HCT116 (cell line): ENCODE data around the gene FAR2. TPM values are rescaled to one million over a fixed set of nuclear protein-coding genes. Genes with fewer than 3 reads are reported as not detected.

ENCODE experiments used
- ATAC-seq: fragments of 200-7000 bp; cut with Tn5 transposase; 2 replicates; pipeline ENCODE4 v1.9.1; 2020; ENCODE audit warnings: mild to moderate bottlenecking, moderate library complexity
- BruUV-seq: library from RNA; stranded (reverse); fragments of 400-500 nt; replicated peaks from 2 replicates; lab custom pipeline; 2021; lab: Mats Ljungman, UMichigan
- CTCF ChIA-PET: fragments of 300-600 bp; sonication (Branson Sonifier 250); formaldehyde crosslinking; loops from one replicate; lab custom pipeline; 2021; ENCODE audit warnings: antibody characterized with exemption; lab: Charles Lee
- POLR2A ChIA-PET: fragments of 300-600, 350-600 bp; sonication (Branson Sonifier 250); formaldehyde crosslinking; loops from one replicate; lab custom pipeline; 2021; ENCODE audit warnings: antibody characterized with exemption; lab: Charles Lee
- RAD21 ChIA-PET, 2 experiments: fragments of 300-600 bp; sonication (Branson Sonifier 250); formaldehyde crosslinking; loops; one replicate each; lab custom pipeline; 2023; ENCODE audit warnings: low total read pairs in 2 of 2; ENCODE audit not compliant: uncharacterized antibody in 2 of 2, unreplicated experiment in 2 of 2, low non-redundant PET in 1 of 2; lab: Charles Lee
- DNase-seq: peaks from one replicate; pipeline ENCODE4 v3.0.0-alpha.2; 2010; ENCODE audit warnings: low read depth, low spot score
- H2AFZ ChIP-seq: fragments of 200-600 bp; shearing (Covaris generic), sonication (generic); 2 replicates; pipeline ENCODE4 v1.6.1; 2017; ENCODE audit warnings: low read depth, mixed run types, mixed read lengths, antibody characterized with exemption, low read length; ENCODE audit not compliant: poor library complexity, severe bottlenecking
- H3K27ac ChIP-seq: 2 replicates; pipeline ENCODE4 v1.5.1; 2012; ENCODE audit warnings: low read depth, low read length
- H3K27me3 ChIP-seq: fragments of 200-600 bp; sonication (generic); 2 replicates; pipeline ENCODE4 v1.6.1; 2016; ENCODE audit warnings: mixed run types, low read length, mixed read lengths; ENCODE audit not compliant: insufficient read depth
- H3K36me3 ChIP-seq, 2 experiments: fragments of 200-500 bp in 1 of 2; fragments of 200-600 bp in 1 of 2; sonication (Bioruptor generic) in 1 of 2; sonication (generic) in 1 of 2; 2 replicates each; pipeline versions ENCODE4 v1.5.1 to v1.6.1; 2014 to 2016; ENCODE audit warnings: low read length in 2 of 2, inconsistent platforms in 1 of 2, mixed read lengths in 1 of 2, mixed run types in 1 of 2; ENCODE audit not compliant: insufficient read depth in 2 of 2, control insufficient read depth in 1 of 2
- H3K4me1 ChIP-seq, 2 experiments: fragments of 200-600 bp in 1 of 2; sonication (generic) in 1 of 2; 2 replicates each; pipeline versions ENCODE4 v1.5.1 to v1.6.1; 2012 to 2017; ENCODE audit warnings: low read length in 2 of 2, inconsistent platforms in 1 of 2, mild to moderate bottlenecking in 1 of 2, mixed read lengths in 1 of 2, mixed run types in 1 of 2, moderate library complexity in 1 of 2; ENCODE audit not compliant: insufficient read depth in 2 of 2, control insufficient read depth in 1 of 2
- H3K4me2 ChIP-seq: fragments of 200-600 bp; sonication (generic); 2 replicates; pipeline ENCODE4 v1.6.1; 2017; ENCODE audit warnings: mixed run types, low read length, mixed read lengths
- H3K4me3 ChIP-seq, 2 experiments: fragments of 200-600 bp in 1 of 2; sonication (generic) in 1 of 2; replicated peaks in 1 of 2; 2 replicates each; pipeline ENCODE4 v1.5.1; 2011 to 2016; ENCODE audit warnings: low read length in 2 of 2, control low read depth in 1 of 2, low read depth in 1 of 2, mild to moderate bottlenecking in 1 of 2, mixed read lengths in 1 of 2, mixed run types in 1 of 2
- H3K79me2 ChIP-seq: fragments of 200-600 bp; sonication (generic); 2 replicates; pipeline ENCODE4 v1.6.1; 2017; ENCODE audit warnings: mild to moderate bottlenecking, mixed run types, low read length, moderate library complexity, mixed read lengths; ENCODE audit not compliant: insufficient read depth
- H3K9ac ChIP-seq: fragments of 200-600 bp; sonication (generic); 2 replicates; pipeline ENCODE4 v1.6.1; 2016; ENCODE audit warnings: low read length, mixed read lengths
- H3K9me2 ChIP-seq: fragments of 200-600 bp; sonication (generic), shearing (Covaris generic); 2 replicates; pipeline ENCODE4 v1.6.1; 2017; ENCODE audit warnings: mixed run types, mild to moderate bottlenecking, moderate library complexity; ENCODE audit not compliant: insufficient read depth
- H3K9me3 ChIP-seq, 2 experiments: fragments of 200-500 bp in 1 of 2; fragments of 200-600 bp in 1 of 2; sonication (Bioruptor generic) in 1 of 2; sonication (generic) in 1 of 2; 2 replicates each; pipeline ENCODE4 v1.6.1; 2014 to 2017; ENCODE audit warnings: low read length in 2 of 2, mixed read lengths in 2 of 2, inconsistent platforms in 1 of 2, low read depth in 1 of 2, mild to moderate bottlenecking in 1 of 2, mixed run types in 1 of 2, moderate library complexity in 1 of 2; ENCODE audit not compliant: control insufficient read depth in 1 of 2, insufficient read depth in 1 of 2
- H4K20me1 ChIP-seq: fragments of 200-600 bp; sonication (generic), shearing (Covaris generic); 2 replicates; pipeline ENCODE4 v1.6.1; 2017; ENCODE audit warnings: mixed run types, mild to moderate bottlenecking, moderate library complexity; ENCODE audit not compliant: insufficient read depth
- CBX3 ChIP-seq: IDR thresholded peaks from 2 replicates; pipeline ENCODE4 v1.6.1; 2012; ENCODE audit warnings: low read depth
- CTCF ChIP-seq, 3 experiments: fragments of 200-600 bp in 1 of 3; sonication (generic) in 1 of 3; IDR thresholded peaks in 2 of 3; conservative IDR thresholded peaks in 1 of 3; 2 replicates each; pipeline ENCODE4 v1.5.1; 2012 to 2017; ENCODE audit warnings: low read depth in 2 of 3, low read length in 2 of 3, antibody characterized with exemption in 1 of 3, borderline replicate concordance in 1 of 3, control low read depth in 1 of 3, mild to moderate bottlenecking in 1 of 3, mixed read lengths in 1 of 3, mixed run types in 1 of 3, moderate library complexity in 1 of 3; ENCODE audit not compliant: insufficient read depth in 1 of 3
- EGR1 ChIP-seq: IDR thresholded peaks from 2 replicates; pipeline ENCODE4 v1.6.1; 2012; ENCODE audit warnings: low read depth
- ELF1 ChIP-seq: IDR thresholded peaks from 2 replicates; pipeline ENCODE4 v1.6.1; 2012; ENCODE audit warnings: low read depth, borderline replicate concordance
- EZH2 ChIP-seq: fragments of 200-600 bp; sonication (generic); IDR thresholded peaks from 2 replicates; pipeline ENCODE4 v1.6.1; 2017; ENCODE audit warnings: antibody characterized with exemption, mixed run types
- FOSL1 ChIP-seq: IDR thresholded peaks from 2 replicates; pipeline ENCODE4 v1.6.1; 2012; ENCODE audit warnings: low read depth
- JUND ChIP-seq: IDR thresholded peaks from 2 replicates; pipeline ENCODE4 v1.6.1; 2012
- MAX ChIP-seq: IDR thresholded peaks from 2 replicates; pipeline ENCODE4 v1.6.1; 2012
- POLR2A ChIP-seq: IDR thresholded peaks from 2 replicates; pipeline ENCODE4 v1.7.0; 2011; ENCODE audit warnings: borderline replicate concordance; ENCODE audit not compliant: insufficient read depth, insufficient read length; ENCODE audit errors: extremely low read depth
- POLR2AphosphoS5 ChIP-seq: IDR thresholded peaks from 2 replicates; pipeline ENCODE4 v1.6.1; 2011; ENCODE audit warnings: mild to moderate bottlenecking, low read depth, low read length, moderate library complexity
- RAD21 ChIP-seq: IDR thresholded peaks from 2 replicates; pipeline ENCODE4 v1.6.1; 2012; ENCODE audit warnings: low read depth, mild to moderate bottlenecking
- SIN3A ChIP-seq: IDR thresholded peaks from 2 replicates; pipeline ENCODE4 v1.6.1; 2012; ENCODE audit warnings: low read depth
- SRF ChIP-seq: IDR thresholded peaks from 2 replicates; pipeline ENCODE4 v1.6.1; 2012; ENCODE audit warnings: low read depth
- TCF7L2 ChIP-seq: IDR thresholded peaks from 2 replicates; pipeline ENCODE4 v1.7.0; 2011; ENCODE audit warnings: borderline replicate concordance, inconsistent platforms; ENCODE audit not compliant: insufficient read depth, insufficient read length; ENCODE audit errors: extremely low read depth
- YY1 ChIP-seq: IDR thresholded peaks from 2 replicates; pipeline ENCODE4 v1.6.1; 2011; ENCODE audit warnings: low read length, low read depth, moderate library complexity, mild to moderate bottlenecking; ENCODE audit not compliant: insufficient replicate concordance; ENCODE audit errors: extremely low read depth
- ZBTB33 ChIP-seq: IDR thresholded peaks from 2 replicates; pipeline ENCODE4 v1.6.1; 2011; ENCODE audit warnings: mild to moderate bottlenecking, low read length, moderate library complexity; ENCODE audit not compliant: insufficient replicate concordance; ENCODE audit errors: extremely low read depth
- ZFX ChIP-seq: fragments of 450-650 bp; IDR thresholded peaks from 2 replicates; pipeline ENCODE4 v1.6.1; 2017
- ZNF274 ChIP-seq: fragments of 200-500 bp; sonication (Bioruptor generic); IDR thresholded peaks from 2 replicates; pipeline ENCODE4 v1.6.1; 2014; ENCODE audit warnings: mild to moderate bottlenecking, low read depth, low read length, inconsistent platforms
- intact Hi-C: fragments of 100-400 bp; cut with micrococcal nuclease; formaldehyde crosslinking; loops from 2 replicates; pipeline ENCODE4 v1.10.0; 2022
- total RNA-seq: library from RNA; stranded (reverse); gene quantifications from one replicate; pipeline ENCODE4 v1.2.1, GENCODE V29; 2021; ENCODE audit not compliant: unreplicated experiment

The FAR2 gene
- total RNA-seq, 1 experiment from 2014 or later = 9.7 TPM

GRCh38 chr12:29277231-29277630 lies 128.2 kb downstream of the FAR2 start:
- no peak overlapping the region for H3K9ac ChIP-seq
- ChIA-PET RAD21 (no interaction called here), CTCF (no interaction called here), POLR2A (no interaction called here)
- H2AFZ ChIP-seq = no peak overlapping the region
- H3K36me3 ChIP-seq = no peaks in the 10 kb centered on the region
- no peak for DNase-seq
- no peak overlapping the region for H3K4me3 ChIP-seq
- intact Hi-C loops = no loop called here
- no peak for TF ChIP-seq EZH2
- no peak for TF ChIP-seq ELF1
- no peak for TF ChIP-seq POLR2A
- TF ChIP-seq EGR1 = no peak
- TF ChIP-seq JUND = no peak
- no peak for TF ChIP-seq ZBTB33
- TF ChIP-seq CBX3 = no peak
- TF ChIP-seq ZNF274 = no peak
- no peak for TF ChIP-seq SIN3A
- TF ChIP-seq SRF = no peak
- TF ChIP-seq YY1 = no peak
- no peak for TF ChIP-seq ZFX
- no peak for TF ChIP-seq TCF7L2
- no peak for TF ChIP-seq CTCF (IDR thresholded peaks at IDR 0.05 in 2 of 3, conservative IDR thresholded peaks at IDR 0.05 in 1 of 3; ENCODE audit: borderline replicate concordance in 1 of 3, insufficient read depth in 1 of 3, low read depth in 2 of 3, low read length in 2 of 3)
- no peak for TF ChIP-seq MAX
- no peak for TF ChIP-seq FOSL1
- TF ChIP-seq RAD21 = no peak
- TF ChIP-seq POLR2AphosphoS5 = no peak
- no peak overlapping the region for H3K27ac ChIP-seq
- H3K9me3 ChIP-seq = no peaks in the 10 kb centered on the region
- no peaks in the 10 kb centered on the region for H3K9me2 ChIP-seq
- no peaks in the 10 kb centered on the region for H3K27me3 ChIP-seq
- no TSS peak for BruUV-seq
- no peak overlapping the region for H3K4me2 ChIP-seq
- H4K20me1 ChIP-seq = no peaks in the 10 kb centered on the region
- no peaks in the 10 kb centered on the region for H3K79me2 ChIP-seq
- ATAC-seq = no peak
- H3K4me1 ChIP-seq = no peaks in the 10 kb centered on the region
